NK-92 (cell line): ENCODE data around the gene MYBBP1A.

Experiments
- DNase-seq: peaks from one replicate; lab custom pipeline; 2025; ENCODE audit not compliant: unreplicated experiment; lab: John Stamatoyannopoulos, UW

MYBBP1A gene

DNA sequence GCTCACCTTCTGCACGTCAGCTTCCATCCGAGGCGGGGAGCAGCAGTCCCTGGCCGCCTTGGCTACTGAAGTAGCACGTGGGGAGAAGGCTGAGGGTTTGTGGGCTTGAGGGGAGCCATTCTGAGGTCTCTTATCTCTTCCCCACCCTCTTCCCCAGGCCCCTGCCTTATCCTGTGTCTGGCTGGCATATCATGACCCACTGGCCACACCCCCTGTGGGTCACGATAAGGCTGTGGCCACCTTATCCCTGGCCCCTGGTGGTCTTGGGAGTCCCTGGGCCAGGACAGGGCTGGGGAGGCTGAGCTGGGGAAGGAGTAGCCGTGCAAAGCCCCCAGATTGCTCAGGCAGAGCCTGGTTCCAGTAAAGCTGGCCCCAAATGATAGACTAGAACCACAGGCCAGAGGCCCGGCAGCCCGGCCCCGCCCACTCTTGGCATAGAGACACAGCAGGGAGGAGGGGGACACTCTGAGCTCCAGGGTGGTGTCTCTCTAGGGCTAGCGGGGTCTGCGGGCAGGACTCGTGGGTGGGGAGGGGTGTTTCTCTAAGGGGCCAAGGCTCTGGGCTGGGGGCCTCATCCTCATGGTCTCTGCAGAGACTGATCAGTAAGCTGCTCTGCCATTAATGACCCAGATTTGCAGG is 48.9 kb downstream of the MYBBP1A start:
- DNase-seq = no peak

DNA sequence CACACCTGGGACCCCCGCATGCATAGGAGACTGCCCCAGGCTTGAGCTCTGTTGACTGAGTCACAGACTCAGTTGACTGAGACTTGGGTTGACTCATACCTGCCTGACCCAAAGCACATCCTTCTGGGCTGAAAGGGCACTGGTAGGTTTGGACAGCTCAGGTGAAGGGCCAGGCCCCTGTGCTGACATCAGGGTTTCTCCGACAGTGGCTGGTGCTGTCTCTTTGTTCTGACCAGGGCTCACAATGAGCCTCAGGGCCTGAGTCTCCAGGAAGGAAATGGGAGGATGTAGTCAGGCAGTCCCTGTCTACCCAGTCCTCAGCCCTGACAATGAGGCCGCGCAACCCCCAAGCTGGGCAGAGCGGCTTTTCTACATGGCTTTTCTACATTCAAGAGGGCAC is 50.0 kb downstream of the MYBBP1A start:
- no peak for DNase-seq

DNA sequence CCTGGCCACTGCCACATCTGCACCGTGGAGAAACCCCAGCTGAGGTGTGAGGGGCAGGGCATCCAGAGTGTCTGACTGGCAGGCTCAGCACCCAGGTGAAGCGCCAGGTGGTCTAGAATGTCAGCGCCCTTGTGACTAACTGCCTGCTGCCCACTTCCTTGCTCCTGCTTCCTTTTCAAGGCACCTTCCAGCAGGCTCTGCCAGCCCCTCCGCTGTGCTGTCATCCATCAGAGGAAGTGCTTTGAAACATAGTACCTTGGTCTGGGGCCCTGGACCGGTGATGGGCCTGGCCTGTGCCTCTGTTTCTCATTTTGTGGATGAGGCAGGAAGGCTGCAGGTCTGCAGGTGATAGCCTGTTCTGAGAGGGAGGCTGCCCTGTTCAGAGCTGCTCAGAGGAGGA is 51.0 kb downstream of the MYBBP1A start:
- DNase-seq = no peak

DNA sequence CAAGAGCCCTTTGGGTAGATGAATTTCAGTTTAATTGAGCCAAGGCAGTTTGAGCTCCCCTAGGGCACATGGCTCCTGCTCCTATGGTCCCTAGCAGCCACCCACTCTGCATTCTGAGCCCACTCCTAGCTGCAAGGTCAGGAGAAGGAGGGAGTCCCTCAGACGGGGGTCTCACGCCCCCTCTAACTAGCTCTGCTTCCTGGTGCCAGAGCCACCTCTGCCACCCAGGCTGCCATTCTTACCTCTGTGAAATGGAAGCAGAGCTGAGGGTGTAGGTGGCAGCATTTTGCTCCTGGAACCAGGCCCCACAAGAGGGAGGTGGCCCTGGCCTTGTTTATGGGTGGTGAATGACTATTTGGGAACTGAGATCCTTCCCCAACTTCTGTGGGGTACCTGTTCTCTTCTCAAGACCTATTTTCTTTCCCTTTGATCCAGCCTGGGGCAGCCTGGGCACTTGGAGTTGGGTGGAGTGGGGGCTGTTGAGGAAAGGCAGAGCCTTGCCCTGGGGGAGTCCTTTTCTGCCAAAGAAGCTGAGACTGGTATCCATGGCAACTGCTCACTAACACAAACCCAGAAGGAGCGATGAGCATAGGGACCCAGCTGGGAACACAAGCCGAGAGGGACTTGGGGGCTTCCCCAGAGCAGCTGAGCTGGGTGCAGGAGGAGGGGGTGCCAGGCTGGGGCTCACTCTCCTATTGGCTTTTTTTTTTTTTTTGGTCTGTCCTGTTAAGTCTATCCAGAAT is 51.7 kb downstream of the MYBBP1A start:
- no peak for DNase-seq

DNA sequence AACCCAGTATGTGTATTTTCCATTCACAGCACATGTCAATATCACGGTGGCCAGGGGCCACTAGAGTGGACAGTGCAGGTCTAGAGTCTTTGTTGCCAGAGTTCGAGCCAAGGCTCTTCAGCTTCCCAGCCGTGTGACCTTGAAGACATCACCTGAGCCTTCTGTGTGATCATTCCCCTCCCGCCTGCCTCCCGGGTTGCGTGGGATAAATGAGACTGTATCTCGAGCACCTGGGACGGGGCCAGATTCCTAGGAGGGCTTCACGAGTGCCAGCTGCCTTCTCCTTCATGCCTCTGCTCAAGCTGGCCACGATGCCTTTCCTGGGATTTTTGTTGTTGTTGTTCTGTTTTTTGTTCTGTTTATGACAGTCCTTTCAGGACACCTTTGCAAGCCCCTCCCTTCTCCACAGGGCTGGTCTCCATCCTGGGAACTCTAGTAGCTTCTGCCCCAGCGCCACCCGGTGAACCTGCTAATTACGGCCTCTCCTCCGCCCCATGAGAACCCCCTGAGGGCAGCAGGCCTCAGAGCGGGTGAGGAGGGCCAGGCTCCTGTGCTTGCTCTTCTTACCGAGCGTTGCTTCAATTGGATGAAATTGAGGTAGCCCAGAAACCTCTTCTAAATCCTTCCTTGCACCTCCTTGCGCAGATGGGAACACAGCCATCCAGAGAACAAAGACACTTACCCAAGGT is 52.6 kb downstream of the MYBBP1A start:
- DNase-seq = no peak

DNA sequence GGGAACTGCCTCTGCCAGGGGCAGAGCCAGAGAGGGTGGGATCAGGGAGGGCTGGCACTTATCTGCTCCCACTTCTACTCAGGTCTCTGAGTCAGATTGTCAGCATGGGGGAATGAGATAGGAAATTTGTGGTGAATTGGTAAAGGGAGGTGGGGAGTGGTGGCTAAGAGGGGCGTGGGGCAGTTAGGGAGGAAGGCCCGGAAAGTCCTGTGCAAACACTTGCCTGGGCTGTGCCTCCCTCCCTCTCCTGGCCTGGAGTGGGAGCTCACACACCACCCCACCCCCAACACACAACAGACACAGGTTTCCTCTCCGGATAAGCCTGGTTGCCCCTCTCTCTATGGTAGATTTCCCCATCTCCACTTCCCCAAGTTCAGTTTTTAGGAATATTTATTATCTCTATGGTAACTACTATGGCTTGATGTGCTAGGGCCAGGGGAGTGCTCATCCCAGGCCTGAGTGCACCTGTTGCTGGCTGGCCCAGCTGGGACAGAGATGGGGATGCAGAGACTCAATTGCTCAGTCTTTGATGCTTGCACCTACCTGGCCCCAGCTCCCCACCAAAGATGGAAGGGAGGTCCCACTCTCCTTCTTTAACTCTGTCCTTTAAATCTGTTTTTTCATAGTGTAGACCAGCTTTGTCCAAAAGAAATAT is 53.8 kb downstream of the MYBBP1A start:
- DNase-seq = no peak

DNA sequence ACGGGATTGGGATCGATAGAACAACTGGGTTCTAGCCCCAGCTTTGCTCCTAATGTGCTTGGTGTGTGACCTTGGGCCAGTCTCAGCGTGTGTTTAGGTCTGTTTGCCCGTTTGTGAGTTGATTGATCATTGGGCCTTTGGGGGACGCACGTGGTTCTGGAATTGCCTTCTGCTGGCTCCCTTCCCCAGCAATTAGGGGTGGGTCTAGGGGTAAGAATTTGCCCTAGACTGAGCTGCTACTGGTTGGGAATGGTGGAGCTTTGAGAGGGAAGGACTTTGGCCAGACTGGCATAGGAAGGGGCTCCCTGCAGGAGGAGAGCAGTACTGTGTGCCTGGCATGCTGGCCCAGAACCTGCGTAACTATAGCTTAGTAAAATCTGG is 55.0 kb downstream of the MYBBP1A start:
- DNase-seq = no peak

DNA sequence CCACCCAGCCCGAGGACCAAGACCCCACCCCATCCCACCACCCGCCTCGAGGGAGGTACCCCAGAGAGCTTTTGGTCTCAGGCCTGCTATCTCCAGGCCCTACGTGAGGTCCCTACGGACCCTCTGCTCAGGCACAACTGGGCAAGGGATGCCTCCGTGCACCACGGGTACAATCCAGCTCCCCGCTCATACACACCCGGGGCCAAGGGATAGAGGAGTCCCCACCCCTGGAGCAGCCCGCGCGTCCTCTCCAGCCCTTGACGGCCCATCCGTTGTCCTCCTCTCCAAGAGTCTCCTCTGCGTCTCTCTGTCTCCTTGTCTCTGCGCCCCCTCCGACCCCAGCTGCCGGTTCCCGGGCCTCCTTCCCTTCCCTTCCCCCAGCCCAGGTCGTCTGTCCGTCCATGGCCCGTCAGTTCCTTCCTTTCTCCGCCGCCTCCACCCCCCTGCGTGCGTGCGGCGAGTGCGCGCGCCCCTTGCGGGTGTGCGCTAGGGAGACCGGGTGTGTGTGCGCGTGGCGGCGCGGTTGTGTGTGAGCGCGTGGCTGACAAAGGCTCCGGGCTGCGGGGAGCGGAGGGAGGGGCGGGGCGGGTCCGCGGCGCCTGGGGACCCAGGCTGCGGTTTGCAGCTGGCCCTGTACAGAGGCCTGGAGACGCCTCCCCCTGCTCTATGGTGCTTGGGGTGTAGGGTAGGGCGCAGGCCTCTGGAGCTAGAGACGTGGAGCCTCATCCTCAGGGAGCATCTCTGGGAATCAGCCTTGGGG is 55.6 kb downstream of the MYBBP1A start:
- no peak for DNase-seq

DNA sequence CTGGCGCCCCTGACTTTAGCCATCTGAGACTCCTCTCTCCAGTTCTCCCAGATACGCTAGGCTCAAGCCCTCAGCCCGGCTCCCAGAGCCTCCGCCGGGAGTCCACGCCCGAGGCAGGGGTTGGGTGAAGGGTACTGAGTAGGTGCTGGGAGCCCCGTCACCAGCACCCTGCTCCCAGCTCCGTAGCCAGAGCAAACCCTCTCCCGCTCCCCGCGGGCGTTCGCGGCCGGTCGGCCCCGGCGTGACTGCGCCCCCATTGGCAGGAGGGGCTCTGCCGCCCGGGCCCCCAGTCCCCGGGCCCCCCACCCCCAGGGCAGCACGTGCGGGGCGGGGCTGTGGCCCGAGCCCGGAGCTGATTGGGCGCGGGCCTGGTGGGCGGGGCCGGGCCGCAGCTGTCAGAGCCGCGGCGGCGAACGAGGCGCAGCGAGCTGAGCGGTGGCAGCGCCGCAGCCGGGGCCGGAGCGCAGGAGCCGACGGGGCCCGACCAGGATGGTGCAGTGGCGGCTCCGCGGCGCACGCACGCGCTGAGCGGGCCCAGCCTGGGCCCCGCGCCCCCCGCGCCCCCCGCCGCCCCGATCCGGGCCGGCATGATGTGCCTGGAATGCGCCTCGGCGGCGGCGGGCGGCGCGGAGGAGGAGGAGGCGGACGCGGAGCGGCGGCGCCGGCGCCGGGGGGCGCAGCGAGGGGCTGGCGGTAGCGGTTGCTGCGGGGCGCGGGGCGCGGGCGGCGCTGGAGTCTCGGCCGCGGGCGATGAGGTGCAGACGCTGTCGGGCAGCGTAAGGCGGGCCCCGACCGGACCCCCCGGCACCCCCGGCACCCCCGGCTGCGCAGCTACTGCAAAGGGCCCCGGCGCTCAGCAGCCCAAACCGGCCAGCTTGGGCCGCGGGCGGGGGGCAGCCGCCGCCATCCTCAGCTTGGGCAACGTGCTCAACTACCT is 56.5 kb downstream of the MYBBP1A start, which contains the start of gene SPNS2:
SPNS2 (plus strand) TSS at position 421 of the 937 bp plus-strand sequence; CDS start at position 588, 167 bp downstream.
- no peak for DNase-seq

DNA sequence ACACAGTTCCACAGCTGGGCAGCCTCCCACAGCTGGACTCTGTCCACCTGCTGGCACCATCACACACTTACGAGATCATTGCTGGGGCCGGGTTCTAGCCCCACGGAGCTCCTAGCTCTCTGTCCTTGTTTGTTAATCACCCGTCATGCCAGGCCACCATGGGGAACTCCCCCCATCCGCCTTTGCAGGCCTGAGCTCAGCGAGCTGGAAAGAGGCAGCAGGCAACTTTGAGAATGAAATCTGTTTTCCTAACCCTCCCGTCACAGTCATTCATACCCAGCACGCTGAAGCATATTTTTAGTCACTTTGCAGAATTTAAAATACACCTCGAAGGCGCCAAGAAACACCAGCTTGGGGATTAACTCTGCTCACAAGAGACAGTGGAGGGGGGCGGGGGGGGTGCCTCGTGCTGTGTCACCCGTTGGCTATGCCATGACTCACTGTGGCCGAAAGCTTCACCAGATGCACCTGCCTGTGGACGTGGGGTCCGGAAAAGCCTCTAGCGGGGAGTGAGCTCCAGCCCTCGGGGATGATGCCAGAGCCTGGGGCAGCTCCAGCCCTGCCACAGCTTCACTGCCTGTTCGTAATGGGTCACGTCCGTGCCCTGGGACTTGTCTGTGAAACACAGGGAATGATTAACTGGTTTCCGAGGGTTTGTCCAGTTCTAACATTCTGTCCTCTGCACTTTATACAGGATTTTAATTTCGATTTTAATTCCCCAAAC is 57.9 kb downstream of the MYBBP1A start:
- no peak for DNase-seq

DNA sequence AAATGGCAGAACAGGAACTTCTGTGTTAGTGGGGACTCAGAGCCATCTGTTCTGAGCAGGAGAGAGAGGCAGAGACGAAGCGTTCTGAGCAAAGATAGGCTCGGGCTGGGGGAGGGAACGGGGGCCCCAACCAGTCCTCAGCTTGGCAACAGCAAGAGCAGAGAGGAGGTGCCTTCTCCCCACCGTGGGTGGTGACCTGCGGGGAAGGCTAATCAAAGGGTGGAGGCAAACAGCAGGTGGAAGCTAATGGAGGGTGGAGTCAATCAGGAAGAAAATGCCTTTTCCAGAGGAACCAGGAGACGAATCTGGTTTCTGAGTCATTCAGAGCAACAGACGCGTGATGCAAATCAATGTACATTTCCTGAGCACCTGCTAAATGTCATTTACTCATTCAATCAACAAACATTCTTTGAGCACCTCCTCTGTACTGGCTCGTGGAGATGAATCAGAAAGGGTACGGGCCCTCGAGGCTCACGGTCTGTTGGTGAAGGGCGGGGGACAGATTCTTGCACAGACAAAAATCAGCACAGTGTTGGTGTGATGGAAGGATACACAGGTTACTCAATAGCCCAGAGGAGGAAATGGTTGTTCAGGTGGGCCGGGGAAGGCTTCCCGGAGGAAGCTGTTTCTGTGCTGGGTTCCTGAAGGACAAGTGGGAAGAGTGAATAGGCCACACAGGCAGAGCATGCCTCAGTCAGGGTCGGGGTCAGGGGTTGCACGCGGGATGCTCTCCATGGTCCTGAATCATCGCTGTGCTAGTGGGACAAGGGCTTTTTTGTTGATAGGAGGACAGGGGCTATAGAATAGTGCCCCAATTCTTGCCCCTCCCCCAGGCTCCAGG is 62.2 kb downstream of the MYBBP1A start:
- DNase-seq = no peak

DNA sequence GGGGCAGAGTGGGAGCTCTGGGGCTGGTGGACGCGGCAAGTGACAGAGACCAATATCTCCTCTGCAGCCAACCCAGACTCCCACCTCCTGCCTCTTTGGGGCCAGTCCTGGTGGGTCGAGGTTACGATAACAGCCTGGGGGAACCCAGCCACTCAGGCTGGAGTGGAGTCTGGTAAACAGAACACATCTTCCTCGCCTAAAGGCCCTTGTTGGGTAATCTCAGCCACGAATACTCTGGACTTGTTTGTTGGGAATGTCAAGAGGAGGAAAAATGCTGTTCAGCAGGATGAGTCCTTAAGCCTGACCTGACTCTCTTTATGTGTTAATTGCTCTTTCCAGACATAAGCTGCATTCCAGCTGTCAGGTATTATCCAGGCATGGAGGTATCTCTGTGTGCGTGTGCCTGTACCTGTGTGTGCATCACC is 64.5 kb downstream of the MYBBP1A start:
- no peak for DNase-seq

DNA sequence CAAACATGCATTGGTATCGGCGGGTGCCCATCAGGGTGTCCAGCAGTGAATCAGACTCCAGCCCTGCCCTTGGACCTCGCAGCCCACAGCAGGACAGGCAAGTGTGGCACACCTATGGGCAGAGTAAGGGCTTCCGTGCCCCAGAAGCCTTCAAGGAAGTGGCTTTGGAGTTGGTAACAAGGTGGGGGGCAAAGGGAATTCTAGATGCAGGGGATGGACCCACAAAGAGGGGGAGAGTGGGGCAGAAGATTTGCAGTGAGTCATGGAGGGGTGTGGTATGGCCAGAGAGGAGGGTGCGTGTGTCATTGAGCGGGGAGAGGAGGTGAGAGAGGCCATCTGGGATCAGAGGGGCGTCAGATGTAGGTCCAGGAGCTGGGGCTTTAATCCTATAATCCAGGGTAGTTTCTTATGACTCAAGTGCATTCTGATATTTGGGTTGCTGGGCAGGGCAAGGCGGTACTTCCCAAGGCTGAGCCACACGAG is 65.0 kb downstream of the MYBBP1A start:
- DNase-seq = no peak

DNA sequence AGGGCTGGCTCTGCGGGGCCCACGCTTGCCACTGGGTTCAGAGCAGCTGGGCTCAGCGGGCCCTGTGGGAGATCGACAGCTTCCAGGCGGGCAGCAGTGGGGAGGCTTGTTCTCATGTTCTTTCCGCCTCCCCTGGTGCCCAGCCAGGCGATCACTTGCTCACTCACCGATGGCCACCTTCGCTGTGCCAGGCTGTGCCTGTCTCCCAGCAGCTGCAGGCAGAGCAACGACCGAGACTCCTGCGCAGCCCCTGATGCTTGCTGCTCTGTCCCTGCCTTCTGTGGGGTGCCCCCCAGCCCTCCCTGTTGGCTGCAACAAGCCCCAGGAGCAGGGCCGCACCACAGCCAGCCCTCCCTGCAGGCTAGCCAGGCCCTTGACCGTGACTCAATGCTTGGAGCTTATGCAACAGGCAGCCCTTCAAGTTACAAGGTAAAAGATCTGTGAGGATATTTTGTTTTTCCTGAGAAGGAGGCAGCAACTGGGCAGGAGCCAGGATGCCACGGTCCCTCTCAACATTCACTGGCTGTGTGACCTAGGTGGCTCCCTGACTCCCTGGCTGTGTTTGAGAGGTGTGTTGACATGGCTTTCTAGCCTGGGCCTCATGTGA is 66.1 kb downstream of the MYBBP1A start:
- DNase-seq = no peak
